Spleen (tissue), 7 donors: ENCODE results near the gene EVC.

Experiments
- POLR2AphosphoS5 ChIP-seq, 3 donors: sonication (generic); formaldehyde crosslinking; IDR thresholded peaks; one replicate each; pipeline ENCODE4 v1.5.1; 2017; ENCODE audit warnings: antibody characterized with exemption in 3 of 3
- TF ChIP-seq, protein P1 (sequence below), 11 experiments: fragments of 200-600 bp in 7 of 11; fragments of 450-650 bp in 4 of 11; sonication (generic) in 4 of 11; IDR thresholded peaks in 8 of 11; conservative IDR thresholded peaks in 3 of 11; 1 replicate in 7 of 11; 2 replicates in 4 of 11; pipeline versions ENCODE4 v1.4.0 to v1.8.0; 2016 to 2021; ENCODE audit warnings: antibody characterized with exemption in 11 of 11, inconsistent platforms in 4 of 11, mild to moderate bottlenecking in 1 of 11
- donor health status: DM: no; HTN: no; CAD: no; lungs with moderate emphysema.
- donor health status: DM: no; HTN: no; CAD: no.
- donor health status: DM: no; HTN: no; CAD: no.

DNA sequence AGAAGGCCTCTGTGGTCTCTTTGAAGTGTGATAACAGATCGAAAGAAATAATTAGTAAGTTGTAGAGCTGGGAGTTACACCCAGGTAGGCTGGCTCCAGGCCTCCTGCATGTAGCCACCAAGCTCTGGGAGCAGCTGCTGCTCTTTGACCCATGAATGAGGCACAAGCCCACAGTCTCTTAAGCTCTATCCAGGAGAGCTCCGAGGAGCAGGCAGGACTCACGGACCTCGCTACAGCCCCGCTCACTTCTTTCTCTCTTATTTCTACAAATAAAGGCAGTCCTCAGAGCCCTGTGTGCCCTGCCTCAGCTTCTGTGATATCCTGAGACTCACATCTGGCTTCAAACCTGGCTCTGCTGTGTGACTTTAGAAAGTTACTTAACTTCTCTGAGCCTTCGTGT lies 86.9 kb downstream of the EVC start:
- TF ChIP-seq, protein P1, sequence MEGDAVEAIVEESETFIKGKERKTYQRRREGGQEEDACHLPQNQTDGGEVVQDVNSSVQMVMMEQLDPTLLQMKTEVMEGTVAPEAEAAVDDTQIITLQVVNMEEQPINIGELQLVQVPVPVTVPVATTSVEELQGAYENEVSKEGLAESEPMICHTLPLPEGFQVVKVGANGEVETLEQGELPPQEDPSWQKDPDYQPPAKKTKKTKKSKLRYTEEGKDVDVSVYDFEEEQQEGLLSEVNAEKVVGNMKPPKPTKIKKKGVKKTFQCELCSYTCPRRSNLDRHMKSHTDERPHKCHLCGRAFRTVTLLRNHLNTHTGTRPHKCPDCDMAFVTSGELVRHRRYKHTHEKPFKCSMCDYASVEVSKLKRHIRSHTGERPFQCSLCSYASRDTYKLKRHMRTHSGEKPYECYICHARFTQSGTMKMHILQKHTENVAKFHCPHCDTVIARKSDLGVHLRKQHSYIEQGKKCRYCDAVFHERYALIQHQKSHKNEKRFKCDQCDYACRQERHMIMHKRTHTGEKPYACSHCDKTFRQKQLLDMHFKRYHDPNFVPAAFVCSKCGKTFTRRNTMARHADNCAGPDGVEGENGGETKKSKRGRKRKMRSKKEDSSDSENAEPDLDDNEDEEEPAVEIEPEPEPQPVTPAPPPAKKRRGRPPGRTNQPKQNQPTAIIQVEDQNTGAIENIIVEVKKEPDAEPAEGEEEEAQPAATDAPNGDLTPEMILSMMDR (IDR thresholded peaks at IDR 0.05 in 8 of 11, conservative IDR thresholded peaks at IDR 0.05 in 3 of 11), result no peak
- TF ChIP-seq POLR2AphosphoS5 (IDR thresholded peaks at IDR 0.05), result no peak
